ENCODE measurements around the gene ZNF771. TPM values are rescaled to one million over a fixed set of nuclear protein-coding genes. Genes with fewer than 3 reads are reported as not detected.

The ZNF771 gene
- total RNA-seq, 1 donor from 2014 or later: 16.3 TPM

DNA sequence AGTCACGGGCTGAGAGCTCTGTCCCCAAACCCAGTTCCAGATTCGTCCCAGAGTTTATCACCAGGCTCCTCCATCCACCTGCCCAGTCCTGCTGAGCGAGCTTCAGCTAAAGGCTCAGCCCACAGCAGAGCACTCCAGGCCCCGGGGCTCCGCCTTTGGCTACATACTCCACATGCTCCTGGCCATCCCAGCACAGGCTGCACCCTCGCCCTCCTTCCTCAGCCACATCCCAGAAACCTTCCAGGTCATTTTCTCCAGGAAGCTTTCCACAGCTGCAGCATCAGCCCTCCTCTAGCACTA is 47.6 kb upstream of the ZNF771 start:
- H3K4me1 Mint-ChIP-seq (ENCODE audit: unreplicated experiment): peaks cover 17% of the 10 kb centered on the region
- DNase-seq (ENCODE audit: low spot score): no peak
- H3K27ac Mint-ChIP-seq (ENCODE audit: unreplicated experiment): no peak overlapping the region
- H3K4me3 Mint-ChIP-seq (ENCODE audit: unreplicated experiment): peak overlapping the region; percentile 7
- peaks cover 34% of the 10 kb centered on the region for H3K36me3 Mint-ChIP-seq (ENCODE audit: low read depth, unreplicated experiment)
- peaks cover 19% of the 10 kb centered on the region for H3K27me3 Mint-ChIP-seq (ENCODE audit: unreplicated experiment)
- TF ChIP-seq, protein P1, sequence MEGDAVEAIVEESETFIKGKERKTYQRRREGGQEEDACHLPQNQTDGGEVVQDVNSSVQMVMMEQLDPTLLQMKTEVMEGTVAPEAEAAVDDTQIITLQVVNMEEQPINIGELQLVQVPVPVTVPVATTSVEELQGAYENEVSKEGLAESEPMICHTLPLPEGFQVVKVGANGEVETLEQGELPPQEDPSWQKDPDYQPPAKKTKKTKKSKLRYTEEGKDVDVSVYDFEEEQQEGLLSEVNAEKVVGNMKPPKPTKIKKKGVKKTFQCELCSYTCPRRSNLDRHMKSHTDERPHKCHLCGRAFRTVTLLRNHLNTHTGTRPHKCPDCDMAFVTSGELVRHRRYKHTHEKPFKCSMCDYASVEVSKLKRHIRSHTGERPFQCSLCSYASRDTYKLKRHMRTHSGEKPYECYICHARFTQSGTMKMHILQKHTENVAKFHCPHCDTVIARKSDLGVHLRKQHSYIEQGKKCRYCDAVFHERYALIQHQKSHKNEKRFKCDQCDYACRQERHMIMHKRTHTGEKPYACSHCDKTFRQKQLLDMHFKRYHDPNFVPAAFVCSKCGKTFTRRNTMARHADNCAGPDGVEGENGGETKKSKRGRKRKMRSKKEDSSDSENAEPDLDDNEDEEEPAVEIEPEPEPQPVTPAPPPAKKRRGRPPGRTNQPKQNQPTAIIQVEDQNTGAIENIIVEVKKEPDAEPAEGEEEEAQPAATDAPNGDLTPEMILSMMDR (IDR thresholded peaks at IDR 0.05; ENCODE audit: unreplicated experiment): no peak
- no peaks in the 10 kb centered on the region for H3K9me3 Mint-ChIP-seq (ENCODE audit: unreplicated experiment)

DNA sequence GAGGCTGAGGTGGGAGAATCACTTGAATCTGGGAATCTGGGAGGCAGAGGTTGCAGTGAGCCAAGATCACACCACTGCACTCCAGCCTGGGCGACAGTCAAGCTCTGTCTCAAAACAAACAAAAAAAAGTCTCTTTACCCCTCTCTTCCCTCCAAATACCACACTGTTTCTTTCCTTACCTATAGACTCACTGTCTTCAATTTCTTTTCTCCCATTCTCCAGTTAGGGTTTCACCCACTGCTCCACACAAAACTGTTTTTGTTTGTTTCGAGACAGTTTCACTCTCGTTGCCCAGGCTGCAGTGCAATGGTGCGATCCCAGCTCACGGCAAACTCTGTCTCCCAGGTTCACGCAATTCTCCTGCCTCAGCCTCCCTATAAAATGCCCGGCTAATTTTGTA is 46.2 kb upstream of the ZNF771 start:
- no peak overlapping the region for H3K4me3 Mint-ChIP-seq (ENCODE audit: unreplicated experiment)
- H3K9me3 Mint-ChIP-seq (ENCODE audit: unreplicated experiment): no peaks in the 10 kb centered on the region
- H3K36me3 Mint-ChIP-seq (ENCODE audit: low read depth, unreplicated experiment): peaks cover 34% of the 10 kb centered on the region
- peaks cover 14% of the 10 kb centered on the region for H3K27me3 Mint-ChIP-seq (ENCODE audit: unreplicated experiment)
- peaks cover 15% of the 10 kb centered on the region for H3K4me1 Mint-ChIP-seq (ENCODE audit: unreplicated experiment)
- DNase-seq (ENCODE audit: low spot score): no peak
- TF ChIP-seq, protein P1 (IDR thresholded peaks at IDR 0.05; ENCODE audit: unreplicated experiment): no peak
- peak overlapping the region; percentile 86 for H3K27ac Mint-ChIP-seq (ENCODE audit: unreplicated experiment)

DNA sequence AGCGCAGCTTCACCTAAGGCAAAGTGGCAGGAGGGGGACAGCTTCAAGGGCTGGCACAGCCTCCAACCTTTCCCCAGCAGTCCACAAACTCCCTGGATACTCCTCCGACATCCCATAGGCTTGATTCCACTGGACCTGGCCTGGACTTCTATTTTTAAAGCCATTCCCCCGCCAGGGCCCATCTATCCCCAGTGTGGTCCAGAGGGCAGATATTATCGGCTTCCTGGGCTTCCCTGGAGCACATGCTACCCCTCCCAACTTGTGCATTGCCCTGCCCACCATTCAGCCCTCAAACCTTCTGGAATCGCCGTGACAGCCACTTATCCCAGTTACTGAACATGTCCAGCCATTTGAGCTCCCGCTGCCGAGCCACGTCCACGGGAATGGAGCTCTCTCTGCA is 42.2 kb upstream of the ZNF771 start:
- Mint-ChIP-seq H3K9me3 (ENCODE audit: unreplicated experiment) (no peaks in the 10 kb centered on the region), H3K4me1 (ENCODE audit: unreplicated experiment) (peaks cover 22% of the 10 kb centered on the region), H3K4me3 (ENCODE audit: unreplicated experiment) (no peak overlapping the region), H3K27me3 (ENCODE audit: unreplicated experiment) (peaks cover 7% of the 10 kb centered on the region), H3K36me3 (ENCODE audit: low read depth, unreplicated experiment) (peaks cover 25% of the 10 kb centered on the region), H3K27ac (ENCODE audit: unreplicated experiment) (no peak overlapping the region)
- TF ChIP-seq, protein P1 (IDR thresholded peaks at IDR 0.05; ENCODE audit: unreplicated experiment): no peak
- DNase-seq (ENCODE audit: low spot score): no peak

DNA sequence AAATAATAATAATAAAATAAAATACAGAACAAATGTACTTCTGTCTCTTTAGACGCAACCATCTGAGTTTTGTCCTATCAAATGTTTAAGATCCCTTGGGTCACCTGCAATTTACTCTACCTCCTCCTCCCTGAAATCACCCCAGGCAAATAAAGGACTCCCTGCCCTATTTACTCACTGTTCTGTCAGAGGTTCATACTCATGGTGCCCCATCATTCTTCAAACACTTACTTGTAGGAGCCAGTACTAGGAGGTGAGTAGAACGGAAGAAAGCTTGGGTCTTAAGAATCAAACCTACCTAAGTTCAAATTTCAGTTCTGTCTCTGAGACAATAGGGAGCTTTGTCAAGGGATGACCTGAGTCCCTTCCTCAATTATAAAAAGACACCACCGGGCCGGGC is 40.9 kb upstream of the ZNF771 start:
- Mint-ChIP-seq H3K4me3 (ENCODE audit: unreplicated experiment) (peak overlapping the region; percentile 93), H3K9me3 (ENCODE audit: unreplicated experiment) (no peaks in the 10 kb centered on the region), H3K36me3 (ENCODE audit: low read depth, unreplicated experiment) (peaks cover 25% of the 10 kb centered on the region), H3K27ac (ENCODE audit: unreplicated experiment) (no peak overlapping the region), H3K4me1 (ENCODE audit: unreplicated experiment) (peaks cover 30% of the 10 kb centered on the region), H3K27me3 (ENCODE audit: unreplicated experiment) (peaks cover 10% of the 10 kb centered on the region)
- TF ChIP-seq, protein P1 (IDR thresholded peaks at IDR 0.05; ENCODE audit: unreplicated experiment): no peak
- no peak for DNase-seq (ENCODE audit: low spot score)

DNA sequence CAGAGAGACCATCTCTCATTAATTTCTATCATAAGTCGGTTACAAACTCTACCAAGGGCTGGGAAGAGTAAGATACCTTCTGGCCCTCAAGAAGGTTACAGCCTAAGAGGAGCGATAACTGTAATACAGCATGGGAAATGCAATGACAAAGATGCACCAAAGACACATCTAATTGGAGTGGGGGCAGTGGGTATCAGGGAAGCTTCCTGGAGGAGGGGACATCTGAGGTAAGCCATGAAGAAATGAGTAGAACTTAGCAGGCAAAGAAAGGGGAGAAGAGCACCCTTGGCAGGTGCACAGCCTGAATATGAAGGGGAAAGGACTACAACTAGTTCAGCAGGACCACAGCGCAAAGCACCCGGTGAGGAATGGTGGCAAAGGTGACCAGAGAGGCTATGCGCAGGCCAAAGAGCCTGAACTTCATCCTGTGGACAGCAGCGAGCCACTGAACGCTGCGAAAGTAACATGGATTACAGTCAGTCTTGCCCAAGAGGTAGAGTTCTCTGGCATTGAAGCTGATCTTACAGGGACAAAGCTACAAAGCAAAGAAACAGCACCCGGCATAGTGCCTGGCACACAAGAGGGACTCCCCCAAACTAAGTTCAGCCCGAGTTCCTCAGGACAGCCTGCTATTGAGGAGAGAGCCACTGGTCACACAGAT is 39.9 kb upstream of the ZNF771 start:
- no peak for DNase-seq (ENCODE audit: low spot score)
- H3K4me3 Mint-ChIP-seq (ENCODE audit: unreplicated experiment): peak overlapping the region; percentile 93
- H3K27me3 Mint-ChIP-seq (ENCODE audit: unreplicated experiment): peaks cover 15% of the 10 kb centered on the region
- TF ChIP-seq, protein P1 (IDR thresholded peaks at IDR 0.05; ENCODE audit: unreplicated experiment): no peak
- H3K36me3 Mint-ChIP-seq (ENCODE audit: low read depth, unreplicated experiment): peaks cover 25% of the 10 kb centered on the region
- peak overlapping the region; percentile 37 for H3K27ac Mint-ChIP-seq (ENCODE audit: unreplicated experiment)
- peaks cover 35% of the 10 kb centered on the region for H3K4me1 Mint-ChIP-seq (ENCODE audit: unreplicated experiment)
- H3K9me3 Mint-ChIP-seq (ENCODE audit: unreplicated experiment): no peaks in the 10 kb centered on the region
